NCI-H446 (cell line): ENCODE results near the gene NUP205.

Source experiments
- DNase-seq, 2 experiments: peaks; one replicate each; lab custom pipeline; 2025; lab: John Stamatoyannopoulos, UW

NUP205 gene

DNA sequence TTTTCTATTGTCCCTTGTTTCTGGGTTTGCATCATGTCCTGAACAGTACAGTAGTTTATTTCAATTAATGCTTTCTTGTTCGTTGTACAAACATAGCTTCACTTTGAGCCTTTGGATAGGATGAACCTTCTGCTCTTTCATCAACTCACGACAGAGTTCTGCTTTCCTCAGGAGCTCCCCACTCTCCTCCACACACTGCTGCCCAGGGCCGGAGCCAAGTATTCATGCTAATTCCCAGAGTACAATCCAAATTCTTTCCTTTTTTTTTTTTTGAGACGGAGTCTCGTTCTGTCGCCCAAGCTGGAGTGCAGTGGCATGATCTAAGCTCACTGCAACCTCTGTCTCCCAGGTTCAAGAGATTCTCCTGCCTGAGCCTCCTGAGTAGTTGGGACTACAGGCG, 7.5 kb upstream of the NUP205 start:
- no peak for DNase-seq

DNA sequence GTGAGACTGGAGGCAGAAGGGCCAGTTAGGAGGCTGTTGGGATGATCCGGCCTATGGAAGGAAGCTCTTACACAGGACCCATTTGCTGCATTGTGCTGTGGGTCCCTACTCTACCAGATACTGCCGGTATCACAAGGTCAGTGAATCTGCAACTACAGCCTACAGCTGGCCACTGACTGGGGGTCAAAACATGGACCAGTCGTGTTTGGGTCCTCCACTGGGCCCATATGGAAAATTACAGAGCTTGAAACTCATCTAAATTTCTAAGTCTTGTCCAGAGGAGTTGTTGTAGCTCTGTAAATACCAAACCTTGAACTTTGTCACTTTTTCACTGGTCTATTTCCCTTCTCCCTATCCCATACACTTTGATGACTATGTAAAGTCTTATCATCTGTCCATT, 5.6 kb upstream of the NUP205 start:
- DNase-seq, result no peak

GRCh38 chr7:135553346-135553745, 4.4 kb upstream of the NUP205 start:
- DNase-seq, result no peak

- DNase-seq, result peak; percentile 27 to 50
Measured at GRCh38 chr7:135558337-135558767, 635 bp downstream of the NUP205 start.

GRCh38 chr7:135558881-135559280, 1.2 kb downstream of the NUP205 start:
- no peak for DNase-seq

- DNase-seq, result no peak
Measured at GRCh38 chr7:135560631-135561030, 2.9 kb downstream of the NUP205 start.

DNA sequence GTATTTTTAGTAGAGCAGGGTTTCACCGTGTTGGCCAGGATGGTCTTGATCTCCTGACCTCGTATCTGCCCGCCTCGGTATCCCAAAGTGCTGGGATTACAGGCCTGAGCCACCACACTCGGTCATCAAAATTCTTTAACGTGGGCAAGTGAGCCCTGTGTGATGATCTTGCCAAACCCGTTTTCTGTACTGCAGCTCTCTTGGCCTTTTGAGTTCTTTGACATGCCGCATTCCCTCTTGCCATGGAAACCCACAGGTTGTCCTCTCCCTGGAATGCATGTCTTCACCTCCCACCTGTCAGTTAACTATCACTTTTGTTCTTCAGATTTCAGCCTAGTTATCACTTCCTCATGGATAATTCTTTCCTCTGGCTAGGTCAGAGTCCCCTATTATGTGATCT, 5.0 kb downstream of the NUP205 start:
- no peak for DNase-seq

DNA sequence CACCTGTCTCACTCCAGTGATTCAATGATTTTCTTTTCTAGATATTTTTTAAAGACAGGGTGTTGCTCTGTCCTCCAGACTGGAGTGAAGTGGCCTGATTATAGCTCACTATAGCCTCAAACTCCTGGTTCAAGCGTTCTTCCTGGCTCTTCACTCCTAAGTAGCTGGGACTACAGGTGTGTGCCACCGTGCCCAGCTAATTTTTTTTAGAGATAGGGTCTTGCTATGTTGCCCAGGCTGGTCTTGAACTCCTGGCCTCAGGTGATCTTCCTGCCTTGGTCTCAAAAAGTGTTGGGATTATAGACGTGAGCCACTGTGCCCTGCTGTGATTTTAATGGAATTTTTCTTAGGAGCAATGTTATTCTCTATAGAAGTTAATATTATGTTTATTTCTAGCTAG, 14.1 kb downstream of the NUP205 start:
- no peak for DNase-seq

- DNase-seq, result no peak
Measured at GRCh38 chr7:135573541-135573940, 15.8 kb downstream of the NUP205 start.

DNA sequence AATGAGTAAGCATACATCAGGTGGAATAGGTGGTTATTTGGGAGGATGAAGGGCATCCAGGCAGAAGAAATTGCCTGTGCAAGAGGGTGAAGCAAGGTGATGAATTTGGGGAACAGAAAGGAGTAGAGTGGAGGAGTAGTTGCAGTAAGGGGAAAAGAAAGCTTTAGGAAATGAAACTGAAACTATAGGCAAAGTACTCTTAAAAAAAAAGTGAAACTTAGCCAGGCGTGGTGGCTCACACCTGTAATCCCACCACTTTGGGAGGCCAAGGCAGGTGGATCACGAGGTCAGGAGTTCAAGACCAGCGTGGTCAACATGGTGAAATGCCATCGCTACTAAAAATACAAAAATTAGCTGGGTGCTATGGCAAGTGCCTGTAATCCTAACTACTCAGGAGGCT, 17.6 kb downstream of the NUP205 start:
- no peak for DNase-seq

DNA sequence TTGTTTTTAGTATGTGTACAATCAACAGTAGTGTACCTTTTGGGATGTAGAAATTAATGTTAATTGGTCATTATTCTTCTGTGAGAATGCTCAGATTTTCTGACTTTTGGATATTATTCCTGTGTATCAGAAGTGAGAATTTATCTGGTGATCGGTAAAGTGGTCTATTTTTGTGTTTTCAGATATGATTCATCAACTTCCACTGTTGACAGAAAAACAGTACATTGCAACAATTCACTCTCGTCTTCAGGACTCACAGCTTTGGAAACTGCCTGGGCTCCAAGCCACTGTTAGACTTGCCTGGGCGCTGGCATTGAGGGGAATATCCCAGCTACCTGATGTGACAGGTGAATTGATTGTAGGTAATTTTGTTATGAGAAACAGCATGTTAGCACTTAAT, 20.9 kb downstream of the NUP205 start:
- DNase-seq, result no peak

GRCh38 chr7:135584362-135585353, 26.9 kb downstream of the NUP205 start:
- no peak for DNase-seq

DNA sequence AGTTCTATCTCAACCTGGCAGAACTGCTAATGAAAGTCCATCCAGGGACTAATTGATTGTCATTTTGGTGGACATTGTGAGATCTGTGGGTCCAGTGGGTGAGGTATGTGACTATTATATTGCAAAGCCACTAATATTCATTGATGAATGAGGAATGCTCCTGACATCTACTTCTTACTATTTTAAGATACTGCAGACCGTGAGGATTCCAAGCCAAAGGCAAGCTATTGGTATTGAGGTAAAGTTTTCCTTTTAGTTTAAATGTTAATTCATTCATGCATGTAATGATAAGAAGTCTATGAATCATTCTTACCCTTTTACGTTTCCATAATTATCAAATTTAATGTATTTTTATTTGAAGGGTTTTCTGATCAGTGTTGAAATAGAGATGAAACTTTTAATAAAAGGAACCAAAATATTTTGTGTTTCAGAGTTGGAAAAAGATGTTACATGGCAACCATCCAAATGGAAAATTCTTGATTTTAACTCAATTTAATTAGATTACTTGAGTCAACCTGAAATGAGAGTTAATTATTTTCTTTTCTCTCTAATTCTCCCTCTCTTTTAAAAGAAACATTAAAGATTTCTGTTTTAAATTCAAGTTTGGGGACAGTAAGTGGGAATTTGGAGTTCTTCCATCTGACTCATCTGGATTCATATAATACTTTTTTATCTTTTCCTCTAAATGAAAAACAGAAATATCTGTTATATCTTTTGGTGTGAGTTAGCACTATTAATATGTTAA, 39.6 kb downstream of the NUP205 start:
- DNase-seq, result no peak

- DNase-seq, result peak; percentile 13 to 37
Measured at GRCh38 chr7:135597926-135598305, 40.2 kb downstream of the NUP205 start.

- DNase-seq, result no peak
Measured at GRCh38 chr7:135599471-135599870, 41.8 kb downstream of the NUP205 start.

GRCh38 chr7:135600226-135600625, 42.5 kb downstream of the NUP205 start:
- no peak for DNase-seq

DNA sequence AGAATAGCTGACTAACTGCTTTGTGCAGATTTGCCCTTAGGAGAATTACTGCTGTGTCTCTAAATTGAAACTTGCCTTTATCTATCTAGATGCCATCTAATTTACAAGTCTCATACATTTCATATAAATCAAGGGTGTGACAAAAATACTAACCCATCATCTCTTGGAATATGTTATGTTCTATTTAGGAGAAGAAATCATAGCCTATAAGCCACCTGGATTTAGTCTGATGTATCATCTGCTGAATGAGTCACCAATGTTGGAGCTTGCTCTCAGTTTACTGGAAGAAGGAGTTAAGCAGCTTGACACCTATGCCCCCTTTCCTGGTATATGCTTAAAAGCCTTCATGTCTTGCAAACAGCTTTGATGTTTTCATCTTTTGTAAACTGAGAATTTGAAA, 43.5 kb downstream of the NUP205 start:
- DNase-seq, result no peak

GRCh38 chr7:135602304-135602703, 44.6 kb downstream of the NUP205 start:
- no peak for DNase-seq

DNA sequence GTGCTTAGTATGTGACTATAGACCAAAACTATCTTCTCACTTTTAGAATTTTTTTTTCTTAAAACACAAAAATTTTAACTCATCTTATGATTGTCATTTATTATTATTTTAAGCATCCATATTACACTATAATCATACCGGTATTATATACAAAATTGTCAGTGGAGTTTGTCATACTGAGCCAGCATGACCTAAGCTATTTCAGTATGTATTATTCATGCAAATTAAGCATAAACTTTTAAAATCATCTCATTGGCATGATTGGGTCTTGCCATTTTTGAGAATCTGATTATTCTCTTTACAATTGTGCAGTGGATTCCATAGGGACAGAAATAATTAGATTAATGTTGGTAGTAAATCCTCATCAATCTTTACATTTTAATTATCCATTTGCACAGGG, 58.4 kb downstream of the NUP205 start:
- DNase-seq, result no peak

- DNase-seq, result no peak
Measured at GRCh38 chr7:135617781-135618180, 60.1 kb downstream of the NUP205 start.

GRCh38 chr7:135618510-135618909, 60.8 kb downstream of the NUP205 start:
- DNase-seq, result no peak

GRCh38 chr7:135620447-135620846, 62.7 kb downstream of the NUP205 start:
- no peak for DNase-seq
